H1 (cell line): Measurements from ENCODE around the gene SLC44A5. TPM values are rescaled to one million over a fixed set of nuclear protein-coding genes. Genes with fewer than 3 reads are reported as not detected.

Source experiments
- CTCF ChIA-PET: fragments of 300-600 bp; sonication (Branson Sonifier 250); formaldehyde crosslinking; loops from one replicate; lab custom pipeline; 2021; ENCODE audit not compliant: partially characterized antibody; lab: Charles Lee
- POLR2A ChIA-PET: fragments of 300-600 bp; sonication (Branson Sonifier 250); formaldehyde crosslinking; loops from one replicate; lab custom pipeline; 2021; ENCODE audit warnings: inconsistent platforms; ENCODE audit not compliant: partially characterized antibody; lab: Charles Lee
- DNase-seq, 2 experiments: peaks; one replicate each; pipeline versions ENCODE4 v3.0.0 to v3.0.0-alpha.2; 2010 to 2022; ENCODE audit warnings: low spot score in 2 of 2, low read depth in 1 of 2, mixed read lengths in 1 of 2
- FAIRE-seq: peaks from 2 replicates; lab custom pipeline; 2011; peaks lifted over from hg19 to GRCh38; lab: Jason Lieb, UNC
- H2AFZ ChIP-seq: 2 replicates; pipeline ENCODE4 v1.8.1; 2012; ENCODE audit warnings: low read length, inconsistent platforms
- H2AK5ac ChIP-seq: 2 replicates; pipeline ENCODE4 v1.6.1; 2013; ENCODE audit warnings: low read depth, low read length
- H2BK120ac ChIP-seq: replicated peaks from 2 replicates; pipeline ENCODE3; 2013; ENCODE audit warnings: low read depth, low read length, inconsistent platforms
- H2BK12ac ChIP-seq: 2 replicates; pipeline ENCODE4 v1.6.1; 2013; ENCODE audit warnings: low read depth, low read length
- H2BK15ac ChIP-seq: 2 replicates; pipeline ENCODE4 v1.6.1; 2013; ENCODE audit warnings: low read length
- H2BK20ac ChIP-seq: 2 replicates; pipeline ENCODE4 v1.6.1; 2013; ENCODE audit warnings: low read length
- H2BK5ac ChIP-seq: 2 replicates; pipeline ENCODE4 v1.6.1; 2013; ENCODE audit warnings: low read depth, low read length
- H3K14ac ChIP-seq: 2 replicates; pipeline ENCODE4 v1.6.1; 2013; ENCODE audit warnings: inconsistent platforms; ENCODE audit not compliant: insufficient read length
- H3K18ac ChIP-seq: 2 replicates; pipeline ENCODE4 v1.6.1; 2013; ENCODE audit warnings: low read length; ENCODE audit errors: extremely low read depth
- H3K23ac ChIP-seq: 2 replicates; pipeline ENCODE4 v1.6.1; 2013; ENCODE audit warnings: inconsistent platforms; ENCODE audit not compliant: insufficient read length
- H3K23me2 ChIP-seq: 2 replicates; pipeline ENCODE4 v1.6.1; 2013; ENCODE audit warnings: low read depth, low read length
- H3K27ac ChIP-seq: 2 replicates; pipeline ENCODE4 v1.6.1; 2011; ENCODE audit warnings: low read depth, low read length, inconsistent platforms
- H3K27me3 ChIP-seq, 4 experiments: replicated peaks in 1 of 4; 1 replicate in 1 of 4; 2 replicates in 3 of 4; pipeline versions ENCODE4 v1.6.1 to v1.8.1; 2011 to 2013; ENCODE audit warnings: low read length in 3 of 4, mild to moderate bottlenecking in 3 of 4, inconsistent platforms in 2 of 4, mixed read lengths in 2 of 4, moderate library complexity in 1 of 4; ENCODE audit not compliant: control insufficient read depth in 3 of 4, insufficient read depth in 3 of 4; ENCODE audit errors: extremely low read depth in 1 of 4
- H3K36me3 ChIP-seq, 4 experiments: 2 replicates each; pipeline versions ENCODE4 v1.6.1 to v1.8.1; 2011 to 2013; ENCODE audit warnings: mild to moderate bottlenecking in 4 of 4, low read length in 3 of 4, moderate library complexity in 2 of 4, control low read depth in 1 of 4, inconsistent platforms in 1 of 4; ENCODE audit not compliant: insufficient read depth in 4 of 4, control insufficient read depth in 2 of 4
- H3K4ac ChIP-seq: replicated peaks from 2 replicates; pipeline ENCODE3; 2013; ENCODE audit warnings: low read length, low read depth, mixed read lengths, inconsistent platforms; ENCODE audit not compliant: insufficient read length
- H3K4me1 ChIP-seq, 4 experiments: replicated peaks in 1 of 4; 1 replicate in 1 of 4; 2 replicates in 3 of 4; pipeline versions ENCODE4 v1.6.1 to v1.8.1; 2011 to 2013; ENCODE audit warnings: low read length in 3 of 4, inconsistent platforms in 2 of 4, mixed read lengths in 1 of 4; ENCODE audit not compliant: insufficient read depth in 4 of 4, control insufficient read depth in 3 of 4
- H3K4me2 ChIP-seq, 2 experiments: 2 replicates each; pipeline versions ENCODE4 v1.6.1 to v1.8.1; 2011 to 2013; ENCODE audit warnings: low read depth in 2 of 2, low read length in 2 of 2, control low read depth in 1 of 2, inconsistent platforms in 1 of 2, mild to moderate bottlenecking in 1 of 2; ENCODE audit not compliant: insufficient read depth in 1 of 2
- H3K4me3 ChIP-seq, 4 experiments: fragments of 200-600, 300-600 bp in 1 of 4; sonication (generic), shearing (Covaris generic), sonication (Bioruptor Twin) in 1 of 4; 2 replicates each; pipeline versions ENCODE4 v1.5.1 to v1.8.1; 2011 to 2016; ENCODE audit warnings: low read length in 4 of 4, low read depth in 3 of 4, control low read depth in 2 of 4, inconsistent platforms in 2 of 4, mild to moderate bottlenecking in 2 of 4, mixed read lengths in 1 of 4, moderate library complexity in 1 of 4; ENCODE audit not compliant: insufficient read depth in 2 of 4; ENCODE audit errors: extremely low read depth in 1 of 4
- H3K56ac ChIP-seq: replicated peaks from 2 replicates; pipeline ENCODE3; 2013; ENCODE audit warnings: low read depth, mild to moderate bottlenecking, mixed read lengths, low read length, inconsistent platforms; ENCODE audit not compliant: insufficient read length
- H3K79me1 ChIP-seq: 2 replicates; pipeline ENCODE4 v1.6.1; 2013; ENCODE audit warnings: low read depth, low read length, control low read depth
- H3K79me2 ChIP-seq, 2 experiments: 2 replicates each; pipeline versions ENCODE4 v1.6.1 to v1.8.1; 2012 to 2013; ENCODE audit warnings: low read length in 2 of 2, mild to moderate bottlenecking in 2 of 2, inconsistent platforms in 1 of 2; ENCODE audit not compliant: insufficient read depth in 2 of 2, control insufficient read depth in 1 of 2
- H3K9ac ChIP-seq, 4 experiments: replicated peaks in 1 of 4; 1 replicate in 1 of 4; 2 replicates in 3 of 4; pipeline versions ENCODE4 v1.6.1 to v1.8.1; 2011 to 2013; ENCODE audit warnings: low read depth in 3 of 4, low read length in 3 of 4, control low read depth in 2 of 4, mild to moderate bottlenecking in 2 of 4, moderate library complexity in 2 of 4, inconsistent platforms in 1 of 4; ENCODE audit errors: extremely low read depth in 1 of 4
- H3K9me3 ChIP-seq, 2 experiments: 2 replicates each; pipeline versions ENCODE4 v1.6.1 to v1.8.1; 2012 to 2013; ENCODE audit warnings: mild to moderate bottlenecking in 2 of 2, moderate library complexity in 2 of 2, control low read depth in 1 of 2, inconsistent platforms in 1 of 2, low read depth in 1 of 2, low read length in 1 of 2, mixed read lengths in 1 of 2; ENCODE audit not compliant: insufficient read depth in 2 of 2
- H4K20me1 ChIP-seq, 2 experiments: replicated peaks in 1 of 2; 2 replicates each; pipeline versions ENCODE3 to v1.8.1; 2011 to 2013; ENCODE audit warnings: inconsistent platforms in 2 of 2, low read length in 2 of 2, mild to moderate bottlenecking in 1 of 2; ENCODE audit not compliant: insufficient read depth in 2 of 2, control insufficient read depth in 1 of 2
- H4K5ac ChIP-seq: 2 replicates; pipeline ENCODE4 v1.6.1; 2013; ENCODE audit warnings: low read length, low read depth, mixed read lengths, inconsistent platforms; ENCODE audit not compliant: insufficient read length
- H4K8ac ChIP-seq: 2 replicates; pipeline ENCODE4 v1.8.0; 2013; ENCODE audit warnings: mild to moderate bottlenecking, moderate library complexity, low read length, inconsistent platforms; ENCODE audit not compliant: insufficient read depth; ENCODE audit errors: extremely low read depth
- H4K91ac ChIP-seq: replicated peaks from 2 replicates; pipeline ENCODE3; 2013; ENCODE audit warnings: low read length, mixed read lengths, inconsistent platforms; ENCODE audit not compliant: insufficient read length
- CTCF ChIP-seq, 3 experiments: IDR thresholded peaks; 1 replicate in 2 of 3; 2 replicates in 1 of 3; pipeline versions ENCODE4 v1.5.1 to v1.6.1; 2011; ENCODE audit warnings: low read length in 3 of 3, mild to moderate bottlenecking in 3 of 3, inconsistent platforms in 2 of 3, low read depth in 1 of 3, moderate library complexity in 1 of 3; ENCODE audit not compliant: insufficient read depth in 1 of 3; ENCODE audit errors: control extremely low read depth in 1 of 3
- KDM1A ChIP-seq: fragments of 200-600, 300-600 bp; sonication (generic); IDR thresholded peaks from 2 replicates; pipeline ENCODE4 v1.7.1; 2016; ENCODE audit warnings: mild to moderate bottlenecking, low read length, borderline replicate concordance
- RXRA ChIP-seq: IDR thresholded peaks from 2 replicates; pipeline ENCODE4 v1.6.1; 2011; ENCODE audit warnings: low read depth, mild to moderate bottlenecking, low read length, moderate library complexity; ENCODE audit not compliant: insufficient read depth
- SIN3A ChIP-seq, 2 experiments: IDR thresholded peaks in 1 of 2; conservative IDR thresholded peaks in 1 of 2; 2 replicates each; pipeline ENCODE4 v1.6.1; 2011 to 2012; ENCODE audit warnings: low read length in 2 of 2, improper control_type of control experiment in 1 of 2, low read depth in 1 of 2, mild to moderate bottlenecking in 1 of 2
- SUZ12 ChIP-seq: fragments of 200-600 bp; sonication (generic); IDR thresholded peaks from 2 replicates; pipeline ENCODE4 v1.6.1; 2012; ENCODE audit warnings: mild to moderate bottlenecking, inconsistent platforms, low read length, moderate library complexity, mixed read lengths
- TBP ChIP-seq: IDR thresholded peaks from 2 replicates; pipeline ENCODE4 v1.6.1; 2011; ENCODE audit warnings: low read depth, low read length, improper control_type of control experiment
- TCF12 ChIP-seq: IDR thresholded peaks from 2 replicates; pipeline ENCODE4 v1.6.1; 2011; ENCODE audit warnings: low read depth, mild to moderate bottlenecking, low read length
- YY1 ChIP-seq: IDR thresholded peaks from 2 replicates; pipeline ENCODE4 v1.6.1; 2011; ENCODE audit warnings: low read depth, mild to moderate bottlenecking, low read length
- WGBS, 2 experiments: shearing (Covaris generic) in 1 of 2; methylation state at CpG; one replicate each; pipeline versions ENCODE4 v1.1.6 to v1.1.7; 2013 to 2015; ENCODE audit warnings: low lambda C conversion rate in 2 of 2, mixed read lengths in 2 of 2, inconsistent platforms in 1 of 2, low coverage in 1 of 2, missing lambda C conversion rate in 1 of 2; ENCODE audit not compliant: insufficient replicate concordance in 2 of 2, insufficient coverage in 1 of 2, insufficient read length in 1 of 2; ENCODE audit errors: extremely low coverage in 1 of 2, missing lambda C conversion rate in 1 of 2; 5-methylcytosine and 5-hydroxymethylcytosine counted together
- polyA plus RNA-seq, 7 experiments: library from polyadenylated mRNA; depleted of rRNA in 3 of 7; stranded (reverse) in 5 of 7; unstranded in 2 of 7; fragments of >200 nt in 5 of 7; fragments of 200-250 nt in 2 of 7; gene quantifications; 1 replicate in 5 of 7; 2 replicates in 1 of 7; 4 replicates in 1 of 7; pipeline versions ENCODE4 v1.2.1 to v1.2.3, GENCODE V29; 2011 to 2013; ENCODE audit warnings: missing spikeins in 2 of 7, mixed read lengths in 2 of 7
- total RNA-seq: library from RNA; stranded (reverse); fragmentation: NEBNext Ultra II Directional; extraction: Animal tissue kit (Norgen Biotek cat#: 25700); gene quantifications from 2 replicates; pipeline ENCODE4 v1.2.1, GENCODE V29; 2021

Gene SLC44A5
- total and polyA plus RNA-seq, 2 of the 8 experiments (the other 6 are each of a cell fraction or from before 2014, with no cell fraction given): 1.8 to 3.3 TPM

- Histone ChIP-seq H3K27me3 (no peaks in the 10 kb centered on the region), H4K8ac (no peak overlapping the region), H3K23me2 (no peaks in the 10 kb centered on the region; the same call in 1 of the 2 replicates), H3K9me3 (peaks cover 0 to 8% of the 10 kb centered on the region in 2 experiments; a peak in 1 of 4 replicates), H3K79me1 (no peaks in the 10 kb centered on the region), H3K18ac (no peak overlapping the region), H2BK5ac (no peak overlapping the region), H3K27ac (no peak overlapping the region), H3K4me1 (no peaks in the 10 kb centered on the region), H3K4me2 (no peak overlapping the region), H2BK20ac (no peak overlapping the region), H4K5ac (no peak overlapping the region), H3K23ac (no peak overlapping the region), H4K20me1 (no peaks in the 10 kb centered on the region), H2BK120ac (no peak overlapping the region), H3K4ac (no peak overlapping the region), H2BK15ac (no peak overlapping the region), H2AK5ac (no peak overlapping the region), H2AFZ (no peak overlapping the region), H3K4me3 (no peak overlapping the region), H3K14ac (no peak overlapping the region), H3K79me2 (no peaks in the 10 kb centered on the region), H3K9ac (no peak overlapping the region), H3K56ac (no peak overlapping the region), H2BK12ac (no peak overlapping the region), H3K36me3 (no peaks in the 10 kb centered on the region), H4K91ac (no peak overlapping the region)
- FAIRE-seq: no peak
- no peak for DNase-seq
- TF ChIP-seq SUZ12 (no peak), YY1 (no peak), TCF12 (no peak), CTCF (IDR thresholded peaks at IDR 0.05; ENCODE audit: control extremely low read depth in 1 of 3, insufficient read depth in 1 of 3, low read depth in 1 of 3, low read length in 3 of 3) (no peak), RXRA (no peak), TBP (no peak), SIN3A (conservative IDR thresholded peaks at IDR 0.05 in 1 of 2, IDR thresholded peaks at IDR 0.05 in 1 of 2; ENCODE audit: low read depth in 1 of 2, low read length in 2 of 2) (no peak), KDM1A (no peak)
- CTCF ChIA-PET: interaction anchor here (0.7 to 0.8 kb wide), 3 partner anchors 14 to 224 kb away, joined by 3 read pairs; no protein-coding TSS in a partner anchor
- 95% methylated on average over 5 of the region's 5 CpGs; no CpG with 5 or more reads in 1 of the 2 experiments for WGBS, 2 experiments
- POLR2A ChIA-PET: no interaction called here
Observed at GRCh38 chr1:75472089-75472970, 138.6 kb downstream of the SLC44A5 start.
